Activated CD8-positive, alpha-beta T cell treated with anti-CD3 and anti-CD28 coated beads, Interleukin-2, amount 10 ng/mL, durations not matched to agents 7 days and 5 days (primary cell): ENCODE data around the gene DIS3L2. TPM values are rescaled to one million over a fixed set of nuclear protein-coding genes. Genes with fewer than 3 reads are reported as not detected.

Experiments used
- ATAC-seq: fragments of 150-1000 bp; cut with Tn5 transposase; one replicate; pipeline ENCODE4 v1.10.0; 2021; ENCODE audit warnings: moderate library complexity
- CTCF ChIA-PET: fragments of 350-600 bp; sonication (Branson Sonifier 250); formaldehyde crosslinking; loops from one replicate; lab custom pipeline; 2021; ENCODE audit warnings: antibody characterized with exemption; lab: Charles Lee
- POLR2A ChIA-PET: fragments of 350-600 bp; sonication (Branson Sonifier 250); formaldehyde crosslinking; loops from one replicate; lab custom pipeline; 2021; ENCODE audit warnings: antibody characterized with exemption; lab: Charles Lee
- DNase-seq: peaks from one replicate; pipeline ENCODE4 v3.0.0-alpha.2; 2020
- H3K27ac Mint-ChIP-seq: one replicate; pipeline ENCODE4 v1.8.0; 2021; ENCODE audit warnings: mild to moderate bottlenecking, mixed read lengths
- H3K27me3 Mint-ChIP-seq: one replicate; pipeline ENCODE4 v1.8.0; 2021; ENCODE audit warnings: low read depth, mixed read lengths
- H3K36me3 Mint-ChIP-seq: one replicate; pipeline ENCODE4 v1.8.0; 2021; ENCODE audit warnings: low read depth, mixed read lengths
- H3K4me1 Mint-ChIP-seq: one replicate; pipeline ENCODE4 v1.8.0; 2021; ENCODE audit warnings: low read depth, mixed read lengths
- H3K4me3 Mint-ChIP-seq: one replicate; pipeline ENCODE4 v1.8.0; 2021; ENCODE audit warnings: mild to moderate bottlenecking, mixed read lengths
- H3K9me3 Mint-ChIP-seq: one replicate; pipeline ENCODE4 v1.8.0; 2022; ENCODE audit warnings: mixed read lengths; ENCODE audit not compliant: insufficient read depth
- total RNA-seq, 2 experiments: library from RNA; stranded (reverse); gene quantifications; one replicate each; pipeline ENCODE4 v1.2.3, GENCODE V29; 2021

The DIS3L2 gene
- total RNA-seq, 2 experiments from 2014 or later = 32.2 to 36.2 TPM

DNA sequence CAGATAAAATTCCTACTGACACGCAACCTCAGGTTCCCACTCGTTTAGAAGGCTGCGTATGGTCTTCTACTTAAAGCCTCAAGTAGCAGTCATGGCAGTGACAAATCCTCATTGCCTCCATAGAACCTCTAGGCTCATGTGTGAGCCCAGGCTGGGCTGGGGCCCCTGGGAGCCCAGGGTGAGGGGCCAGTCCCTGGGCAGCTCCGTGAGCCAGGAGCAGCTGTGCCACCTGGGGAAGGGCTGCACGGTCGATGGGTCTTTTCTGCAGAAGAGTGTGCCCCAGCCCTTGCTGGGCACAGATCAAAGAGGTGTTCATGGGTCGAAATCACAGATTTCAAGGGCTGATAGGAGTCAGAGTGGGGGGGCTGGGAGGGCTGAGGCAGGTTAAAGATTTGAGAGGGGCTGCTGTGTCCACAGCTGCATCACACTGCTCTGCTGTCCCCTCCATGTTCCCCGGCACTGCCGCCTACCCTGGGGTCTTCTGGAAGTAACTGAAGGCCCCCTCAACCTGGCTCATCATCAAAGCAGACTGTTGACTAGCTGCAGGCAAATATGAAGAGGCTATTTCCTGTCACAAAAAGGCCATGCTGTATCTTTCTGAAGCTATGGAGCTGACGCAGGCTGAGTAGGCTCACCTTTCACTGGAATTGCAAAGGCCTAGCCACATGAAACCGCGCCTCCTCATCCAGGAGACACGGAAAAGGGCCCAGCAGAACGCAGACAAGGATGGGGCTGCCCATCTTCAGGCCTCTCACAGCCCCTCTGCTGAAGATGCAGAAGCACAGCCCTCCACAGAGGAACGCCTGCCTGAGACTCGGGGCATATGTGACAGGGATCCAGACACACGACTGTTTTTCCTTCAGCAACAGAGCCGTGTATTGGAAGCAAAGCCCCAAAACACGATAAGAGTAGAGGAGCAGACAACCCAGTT is 381.4 kb downstream of the DIS3L2 start:
- H3K4me3 Mint-ChIP-seq = no peak overlapping the region
- peaks cover 6% of the 10 kb centered on the region for H3K27me3 Mint-ChIP-seq
- no peaks in the 10 kb centered on the region for H3K36me3 Mint-ChIP-seq
- CTCF ChIA-PET = interaction anchor here (0.8 kb wide), 1 partner anchor 104 kb away, joined by 3 read pairs; no protein-coding TSS in a partner anchor
- no peaks in the 10 kb centered on the region for H3K9me3 Mint-ChIP-seq
- H3K4me1 Mint-ChIP-seq = peaks cover 2% of the 10 kb centered on the region
- no peak for ATAC-seq
- no peak overlapping the region for H3K27ac Mint-ChIP-seq
- no peak for DNase-seq
- POLR2A ChIA-PET = interaction anchor here (0.5 kb wide), 1 partner anchor 909 kb away, joined by 3 read pairs; no protein-coding TSS in a partner anchor

DNA sequence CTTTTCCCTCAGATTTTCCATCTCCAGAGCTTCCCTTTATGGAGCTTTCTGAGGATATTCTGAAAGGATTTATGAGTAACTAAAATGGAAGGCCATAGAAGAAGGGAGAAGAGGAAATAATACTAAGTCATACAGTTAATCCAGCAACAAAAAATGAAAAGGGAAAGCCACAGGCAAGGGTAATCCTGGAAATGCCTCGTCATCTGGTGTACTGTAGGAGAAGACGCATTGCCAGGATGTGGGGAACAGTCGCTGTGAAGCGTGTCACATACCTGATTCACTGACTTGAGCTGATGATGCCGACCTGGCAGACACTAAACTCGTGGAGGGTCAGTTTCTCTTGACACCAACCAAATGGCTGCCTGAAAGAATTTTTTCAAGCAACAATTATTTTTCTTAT is 382.3 kb downstream of the DIS3L2 start:
- Mint-ChIP-seq H3K9me3 (no peaks in the 10 kb centered on the region), H3K4me3 (no peak overlapping the region), H3K4me1 (peaks cover 2% of the 10 kb centered on the region), H3K27ac (no peak overlapping the region), H3K36me3 (no peaks in the 10 kb centered on the region), H3K27me3 (peaks cover 6% of the 10 kb centered on the region)
- ChIA-PET POLR2A (no interaction called here), CTCF (interaction anchor here (0.8 kb wide), 1 partner anchor 103 kb away, joined by 3 read pairs; no protein-coding TSS in a partner anchor)
- ATAC-seq (no peak), DNase-seq (no peak)

DNA sequence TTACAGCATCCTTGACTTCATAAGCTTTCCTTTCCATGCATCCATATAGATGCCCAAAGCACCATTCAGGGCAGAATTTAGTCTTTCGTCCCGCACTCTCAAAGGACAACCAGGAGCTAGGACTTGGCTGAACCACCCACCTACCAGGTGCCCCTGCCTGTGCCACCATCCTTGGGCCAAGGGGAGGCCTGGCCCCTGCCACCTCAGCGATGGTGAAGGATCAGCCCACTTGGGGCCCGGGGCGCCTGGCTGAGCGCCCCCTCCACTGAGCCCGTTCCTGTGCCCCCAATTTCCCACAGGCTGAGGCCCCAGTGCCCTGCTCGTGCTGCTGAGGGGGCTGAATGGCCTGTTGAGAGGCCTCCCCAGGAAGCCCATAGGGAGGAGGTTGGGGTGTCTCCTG is 383.7 kb downstream of the DIS3L2 start:
- no peaks in the 10 kb centered on the region for H3K9me3 Mint-ChIP-seq
- H3K4me3 Mint-ChIP-seq = no peak overlapping the region
- H3K27me3 Mint-ChIP-seq = peaks cover 10% of the 10 kb centered on the region
- H3K4me1 Mint-ChIP-seq = peaks cover 6% of the 10 kb centered on the region
- H3K36me3 Mint-ChIP-seq = no peaks in the 10 kb centered on the region
- no peak overlapping the region for H3K27ac Mint-ChIP-seq
- DNase-seq = no peak
- ChIA-PET POLR2A (no interaction called here), CTCF (interaction anchor here (1.0 to 1.1 kb wide), 2 partner anchors 416 to 446 kb away, joined by 3 read pairs; no protein-coding TSS in a partner anchor)
- no peak for ATAC-seq

DNA sequence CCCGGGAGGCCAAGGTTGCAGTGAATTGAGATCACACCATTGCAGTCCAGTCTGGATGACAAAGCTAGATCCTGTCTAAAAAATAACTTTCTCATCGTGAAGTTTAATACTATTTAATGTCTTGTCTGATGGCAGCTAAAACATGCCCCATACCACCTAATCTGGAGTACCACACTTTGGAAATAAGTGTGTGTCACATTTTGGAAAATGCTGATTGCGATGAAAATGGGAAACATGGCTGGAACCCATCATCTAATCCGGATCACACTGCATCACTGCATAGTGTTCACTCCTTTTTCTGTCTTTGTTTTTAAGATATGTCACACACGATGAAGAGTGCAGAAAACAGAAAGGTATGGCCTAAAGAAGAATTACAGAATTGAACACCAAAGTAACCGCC is 385.9 kb downstream of the DIS3L2 start:
- no peak overlapping the region for H3K4me3 Mint-ChIP-seq
- DNase-seq (no peak), ATAC-seq (no peak)
- H3K4me1 Mint-ChIP-seq = peaks cover 6% of the 10 kb centered on the region
- no peaks in the 10 kb centered on the region for H3K9me3 Mint-ChIP-seq
- ChIA-PET POLR2A (no interaction called here), CTCF (no interaction called here)
- H3K27ac Mint-ChIP-seq = no peak overlapping the region
- H3K36me3 Mint-ChIP-seq = no peaks in the 10 kb centered on the region
- peaks cover 19% of the 10 kb centered on the region for H3K27me3 Mint-ChIP-seq

DNA sequence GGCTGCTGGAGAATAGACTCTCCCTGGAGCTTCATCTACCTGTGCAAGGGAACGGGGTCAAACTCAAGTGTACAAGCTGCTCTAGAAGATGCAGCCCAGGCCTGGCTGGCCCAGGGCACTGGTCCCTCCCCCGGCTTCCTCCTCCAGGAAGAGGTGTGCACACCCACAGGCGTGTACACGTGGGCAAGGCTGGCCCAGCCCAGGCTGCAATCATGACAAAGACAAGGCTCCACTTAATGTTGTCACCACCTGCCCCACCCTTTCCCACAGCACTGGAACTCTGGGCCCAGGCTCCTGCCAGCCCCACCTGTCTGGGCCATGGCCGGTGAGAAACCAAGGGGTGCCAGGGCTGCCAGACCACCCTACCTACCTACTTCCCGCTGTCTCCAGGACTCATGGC is 387.4 kb downstream of the DIS3L2 start:
- Mint-ChIP-seq H3K4me3 (no peak overlapping the region), H3K27ac (no peak overlapping the region), H3K4me1 (peaks cover 6% of the 10 kb centered on the region), H3K36me3 (no peaks in the 10 kb centered on the region), H3K9me3 (no peaks in the 10 kb centered on the region), H3K27me3 (peaks cover 26% of the 10 kb centered on the region)
- ChIA-PET POLR2A (no interaction called here), CTCF (interaction anchor here (1.2 kb wide), 1 partner anchor 91 kb away, joined by 3 read pairs; no protein-coding TSS in a partner anchor)
- ATAC-seq (peak; percentile 70), DNase-seq (peak; percentile 47)

DNA sequence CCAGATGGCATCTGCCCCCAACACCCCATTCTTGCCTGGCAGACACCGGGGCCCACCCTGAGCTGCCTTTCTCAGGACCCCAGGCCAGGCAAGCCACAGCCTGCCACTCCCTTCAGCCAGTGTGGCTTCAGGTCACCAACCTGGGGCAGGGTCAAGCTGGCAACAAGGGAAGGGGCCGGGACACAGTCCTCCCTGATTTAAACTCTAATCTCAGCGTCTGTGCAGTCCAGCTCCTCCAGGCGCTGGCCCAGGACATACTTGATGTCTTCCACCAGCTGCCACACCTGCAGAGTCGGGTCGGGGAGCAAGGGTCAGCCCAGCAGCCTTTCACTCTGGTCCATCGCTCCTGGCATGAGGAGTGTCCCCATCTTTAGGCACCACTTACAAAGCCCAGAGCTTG is 388.0 kb downstream of the DIS3L2 start:
- CTCF ChIA-PET = interaction anchor here (1.2 kb wide), 1 partner anchor 90 kb away, joined by 3 read pairs; no protein-coding TSS in a partner anchor
- H3K4me3 Mint-ChIP-seq = no peak overlapping the region
- H3K36me3 Mint-ChIP-seq = no peaks in the 10 kb centered on the region
- peaks cover 26% of the 10 kb centered on the region for H3K27me3 Mint-ChIP-seq
- ATAC-seq (no peak), DNase-seq (no peak)
- no peak overlapping the region for H3K27ac Mint-ChIP-seq
- no peaks in the 10 kb centered on the region for H3K9me3 Mint-ChIP-seq
- H3K4me1 Mint-ChIP-seq = peaks cover 6% of the 10 kb centered on the region
- POLR2A ChIA-PET = no interaction called here

DNA sequence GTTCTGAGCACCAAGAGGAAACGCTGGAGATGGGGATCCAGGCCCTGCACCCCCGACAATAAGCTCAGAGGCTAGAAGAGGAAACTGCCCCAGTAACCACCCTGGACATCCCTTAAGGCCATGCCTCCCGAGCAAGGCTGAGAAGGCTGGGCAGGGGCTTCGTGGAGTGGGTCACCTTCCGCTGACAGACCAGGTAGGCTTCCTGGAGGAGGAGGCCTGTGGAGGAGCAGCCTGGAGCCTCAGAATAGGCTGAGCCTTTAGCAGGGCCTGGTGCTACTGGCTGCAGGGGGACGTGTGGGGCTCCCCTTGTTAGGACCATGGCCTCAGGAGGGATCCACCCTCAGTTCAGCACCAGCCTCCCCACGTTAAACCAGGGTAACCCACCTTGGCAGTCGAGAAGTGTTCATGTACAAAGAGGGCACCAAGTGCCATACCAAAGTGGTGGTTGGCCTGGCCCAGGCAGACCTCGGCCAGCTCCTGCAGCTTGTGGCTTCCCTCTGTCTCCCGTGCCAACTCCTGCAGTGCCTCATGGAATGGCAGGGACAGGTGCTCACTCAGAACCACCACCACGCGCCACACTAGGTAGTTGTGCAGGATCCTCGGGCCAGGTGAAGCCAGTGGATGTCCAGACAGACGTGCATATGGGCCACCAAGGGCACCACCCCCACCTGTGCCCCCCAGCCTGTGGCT is 388.6 kb downstream of the DIS3L2 start:
- H3K36me3 Mint-ChIP-seq = no peaks in the 10 kb centered on the region
- CTCF ChIA-PET = interaction anchor here (1.2 kb wide), 1 partner anchor 89 kb away, joined by 3 read pairs; no protein-coding TSS in a partner anchor
- H3K4me1 Mint-ChIP-seq = peaks cover 6% of the 10 kb centered on the region
- no peak overlapping the region for H3K4me3 Mint-ChIP-seq
- H3K27ac Mint-ChIP-seq = no peak overlapping the region
- H3K27me3 Mint-ChIP-seq = peaks cover 23% of the 10 kb centered on the region
- no peak for ATAC-seq
- no peak for DNase-seq
- POLR2A ChIA-PET = no interaction called here
- H3K9me3 Mint-ChIP-seq = no peaks in the 10 kb centered on the region

DNA sequence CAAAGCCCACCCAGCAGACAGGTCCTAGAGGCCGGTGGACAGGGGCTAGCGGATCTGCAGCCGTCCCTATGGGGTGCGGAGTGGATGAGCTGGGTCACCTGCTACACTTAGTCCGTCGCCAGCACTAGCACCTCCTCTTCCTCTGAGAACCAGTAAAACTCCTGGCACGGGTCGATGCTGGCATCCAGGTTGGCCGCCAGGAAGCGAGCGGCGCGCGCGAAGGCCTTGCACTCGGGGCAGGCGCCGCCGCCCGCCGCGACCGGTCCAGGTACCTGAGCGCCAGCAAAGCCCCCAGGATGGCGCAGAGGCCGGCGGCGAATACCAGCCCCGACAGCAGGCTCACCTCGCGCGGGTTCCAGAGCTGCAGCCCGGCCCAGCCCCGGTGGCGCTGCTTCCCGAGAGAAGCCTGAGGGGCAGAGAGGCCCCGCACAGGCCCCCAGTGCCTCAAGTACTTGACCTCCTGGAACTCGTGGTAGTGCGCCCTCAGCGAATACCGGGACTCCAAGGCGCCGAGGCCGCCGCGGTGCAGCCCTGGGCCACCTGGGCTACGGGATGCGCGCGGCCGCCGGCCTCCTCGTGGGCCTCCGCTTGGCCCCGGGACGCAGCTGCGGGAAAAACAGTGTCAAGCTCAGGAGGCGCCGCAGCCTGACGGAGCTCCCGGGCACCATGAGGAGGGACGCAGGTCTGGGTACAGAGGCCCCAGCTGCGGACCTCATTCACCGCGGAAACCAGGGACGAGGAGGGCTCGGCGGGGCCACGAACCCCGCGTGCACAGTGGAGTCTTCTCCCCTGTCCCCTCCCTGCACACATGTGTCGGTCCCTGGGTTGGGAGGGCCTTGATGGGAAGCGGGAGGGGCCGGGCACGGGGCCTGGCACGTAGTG is 389.5 kb downstream of the DIS3L2 start:
- peaks cover 23% of the 10 kb centered on the region for H3K27me3 Mint-ChIP-seq

DNA sequence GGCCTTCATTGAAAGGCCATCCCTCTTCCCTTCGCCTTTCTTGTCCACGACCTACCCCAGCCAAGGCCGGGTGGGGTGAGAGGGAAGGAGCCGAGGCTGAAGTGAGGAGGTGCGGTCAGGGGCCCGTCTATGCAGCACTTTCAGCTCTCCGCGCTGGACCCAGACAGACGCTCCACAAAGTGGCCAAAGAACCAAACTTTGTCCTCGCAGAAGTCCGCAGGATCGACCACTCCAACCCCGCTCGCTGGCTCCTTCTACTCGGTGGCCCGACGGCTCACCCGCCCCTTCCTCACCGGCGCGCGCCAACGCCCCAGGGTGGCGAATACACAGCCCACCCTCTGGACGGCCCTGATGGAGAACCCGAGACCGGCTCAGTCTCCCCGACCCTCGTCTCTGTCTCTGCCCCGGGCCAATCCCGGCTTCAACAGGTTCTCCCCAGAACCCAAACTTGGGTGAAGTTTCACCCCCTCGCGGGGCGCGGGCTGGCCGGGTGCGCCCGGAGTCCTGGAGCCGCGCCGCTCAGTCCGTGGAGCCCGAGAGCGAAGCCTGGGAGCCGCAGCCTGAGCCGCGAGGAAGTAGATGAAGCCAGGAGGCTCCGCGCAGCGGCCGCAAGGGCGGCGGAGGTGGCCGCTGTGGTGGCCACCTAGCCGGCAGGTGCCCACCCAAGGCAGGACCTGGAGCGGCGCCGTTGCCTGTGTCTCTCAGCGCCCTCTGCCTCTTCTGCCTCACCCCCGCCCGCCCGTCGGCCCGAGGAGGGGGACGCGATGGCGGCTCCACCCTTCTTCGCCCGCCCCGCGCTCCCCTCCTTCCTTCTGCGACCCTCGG is 390.4 kb downstream of the DIS3L2 start:
- ChIA-PET POLR2A (no interaction called here), CTCF (no interaction called here)
- DNase-seq (no peak), ATAC-seq (no peak)
- H3K4me3 Mint-ChIP-seq = no peak overlapping the region
- no peaks in the 10 kb centered on the region for H3K9me3 Mint-ChIP-seq
- peaks cover 27% of the 10 kb centered on the region for H3K27me3 Mint-ChIP-seq
- H3K4me1 Mint-ChIP-seq = peaks cover 6% of the 10 kb centered on the region
- no peaks in the 10 kb centered on the region for H3K36me3 Mint-ChIP-seq
- H3K27ac Mint-ChIP-seq = no peak overlapping the region

More for the DNA sequence above, 389.5 kb downstream of the DIS3L2 start:
- DNase-seq (no peak), ATAC-seq (no peak)
- peaks cover 6% of the 10 kb centered on the region for H3K4me1 Mint-ChIP-seq
- no peak overlapping the region for H3K4me3 Mint-ChIP-seq
- POLR2A ChIA-PET = no interaction called here
- H3K9me3 Mint-ChIP-seq = no peaks in the 10 kb centered on the region
- CTCF ChIA-PET = no interaction called here
- no peak overlapping the region for H3K27ac Mint-ChIP-seq
- H3K36me3 Mint-ChIP-seq = no peaks in the 10 kb centered on the region

DNA sequence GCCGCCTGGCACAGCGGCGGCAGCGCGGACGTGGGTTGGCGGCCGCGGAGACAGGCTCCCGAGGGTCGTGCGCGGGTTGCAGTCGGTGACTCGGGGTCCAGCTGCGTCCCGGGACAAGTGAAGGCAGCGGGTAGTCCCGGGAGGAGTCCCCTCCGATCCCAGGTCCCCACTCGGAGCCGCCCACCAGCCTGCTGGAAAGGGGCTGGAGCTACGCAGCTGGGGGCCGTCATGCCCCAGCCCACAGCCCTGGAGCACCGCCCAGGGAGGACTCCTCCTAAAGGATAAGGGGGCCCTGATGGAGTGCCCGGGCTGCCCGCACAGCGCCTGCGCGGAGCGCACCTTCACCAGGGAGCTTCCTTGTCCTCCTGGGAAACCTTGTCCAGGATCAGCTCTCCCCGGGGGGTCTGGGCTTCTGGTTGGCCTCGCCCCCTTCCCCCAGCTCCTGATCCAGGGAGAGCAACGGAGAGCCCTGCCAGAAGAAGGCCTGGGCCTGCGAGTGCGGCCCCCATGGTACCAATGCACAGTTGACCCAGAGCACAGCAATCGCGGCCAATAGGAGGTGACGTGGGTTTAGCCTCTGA is 391.1 kb downstream of the DIS3L2 start:
- DNase-seq (no peak), ATAC-seq (no peak)
- no peak overlapping the region for H3K27ac Mint-ChIP-seq
- ChIA-PET CTCF (no interaction called here), POLR2A (no interaction called here)
- peaks cover 27% of the 10 kb centered on the region for H3K27me3 Mint-ChIP-seq
- H3K4me1 Mint-ChIP-seq = peaks cover 6% of the 10 kb centered on the region
- no peaks in the 10 kb centered on the region for H3K36me3 Mint-ChIP-seq
- H3K4me3 Mint-ChIP-seq = no peak overlapping the region
- no peaks in the 10 kb centered on the region for H3K9me3 Mint-ChIP-seq
